ENCODE data around the gene MORN1.

MORN1 gene

DNA sequence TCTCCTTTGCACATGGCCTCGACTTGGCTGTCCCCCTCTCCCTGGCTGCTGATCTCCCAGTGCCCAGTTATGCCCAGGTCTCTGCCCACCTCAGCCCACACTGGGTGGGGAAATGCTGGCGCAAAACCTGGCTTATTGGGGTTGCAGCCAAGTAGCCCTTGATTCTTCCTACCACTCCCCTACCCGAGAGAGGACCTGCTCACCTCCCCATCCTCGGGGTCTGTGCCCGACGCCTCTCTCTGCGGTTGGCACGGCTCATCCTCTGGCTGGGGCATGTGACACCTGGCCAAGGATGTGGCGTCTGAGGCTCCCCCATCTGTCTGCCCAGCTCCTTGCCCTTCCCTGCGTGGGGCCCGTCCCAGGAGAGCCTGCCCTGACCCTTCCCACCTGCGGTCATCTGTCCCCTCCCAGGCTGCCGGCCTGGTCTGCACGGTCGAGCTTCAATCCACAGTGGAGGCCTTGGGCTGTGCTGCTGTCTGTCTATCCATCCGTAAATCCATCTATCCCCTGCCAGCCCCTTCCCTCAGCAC, 27.5 kb upstream of the MORN1 start:
- DNase-seq = no peak

GRCh38 chr1:2417833-2418225, 26.5 kb upstream of the MORN1 start:
- DNase-seq = no peak

DNA sequence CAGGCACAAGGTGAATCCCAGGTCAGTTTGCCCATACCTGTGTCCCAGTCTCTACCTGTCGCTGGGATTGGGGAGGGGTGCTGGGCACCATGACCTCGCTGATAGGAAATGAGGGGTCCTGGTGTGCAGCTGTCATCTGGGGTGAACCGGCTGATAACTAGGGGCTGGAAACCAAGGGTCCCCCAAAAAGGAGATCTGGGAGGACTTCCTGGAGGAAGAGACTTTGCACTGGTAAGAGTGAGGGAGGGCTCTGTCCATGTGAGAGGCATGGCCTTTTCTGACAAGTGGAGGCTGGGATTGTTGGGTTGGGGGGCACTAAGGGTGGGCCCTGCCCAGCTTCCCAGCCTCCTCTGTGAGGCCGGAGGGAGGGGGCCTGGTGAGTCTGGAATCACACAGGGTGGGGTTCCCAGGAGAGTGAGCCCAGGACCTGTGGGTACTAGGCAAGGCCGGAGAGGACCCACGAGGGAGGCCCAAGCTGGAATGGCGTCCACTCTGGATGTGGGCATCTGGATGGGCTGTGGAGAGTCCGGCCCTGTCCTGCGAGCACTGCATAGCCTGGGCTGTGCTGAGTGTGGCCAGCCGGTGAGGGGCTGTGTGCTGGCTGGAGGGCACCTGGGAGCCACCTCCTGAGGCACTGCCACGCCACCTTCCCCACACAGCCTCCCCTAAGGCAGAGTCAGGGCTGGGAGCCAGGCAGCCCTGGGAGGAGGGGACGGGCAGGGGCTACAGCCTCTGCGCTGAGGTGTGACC, 25.9 kb upstream of the MORN1 start:
- DNase-seq = no peak

DNA sequence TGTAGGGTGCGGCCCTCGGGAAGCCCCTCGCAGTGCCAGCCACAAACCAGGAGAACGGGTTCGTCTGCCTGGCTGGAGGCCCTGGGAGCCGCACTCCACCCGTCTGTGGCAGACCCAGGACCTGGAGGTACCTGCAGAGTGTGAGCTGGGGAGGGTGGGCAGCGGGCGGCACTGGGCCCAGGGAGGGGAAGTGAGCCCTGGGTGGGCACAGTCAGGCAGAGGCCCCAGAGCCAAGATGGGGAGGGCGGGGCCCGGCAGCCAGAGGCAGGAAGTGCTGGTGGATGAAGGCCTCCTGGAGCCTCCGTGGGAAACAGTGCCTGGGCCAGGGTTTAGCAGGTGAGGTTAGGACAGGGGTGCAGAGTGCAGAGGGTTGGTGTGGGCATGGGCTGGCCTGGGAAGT, 25.0 kb upstream of the MORN1 start:
- DNase-seq = no peak

DNA sequence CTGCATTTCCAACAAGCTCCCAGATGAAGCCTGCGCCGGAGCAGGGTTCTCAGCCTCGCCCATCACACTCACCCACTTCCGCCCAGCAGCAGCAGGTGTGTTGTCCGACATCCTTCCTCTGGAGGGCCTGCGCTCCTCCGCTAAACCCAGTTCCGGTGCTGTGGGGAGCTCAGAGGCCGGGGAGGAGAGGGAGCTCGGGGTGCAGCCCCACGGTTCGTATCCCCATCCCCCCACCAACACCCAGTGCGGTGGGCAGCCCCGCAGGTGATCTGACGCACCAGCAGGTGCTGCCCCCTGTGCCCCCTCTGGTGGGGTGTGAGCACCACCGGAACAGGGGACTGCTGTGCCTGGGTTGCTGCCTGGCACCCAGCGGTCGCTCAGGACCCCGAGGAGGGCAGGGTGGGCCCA, 24.5 kb upstream of the MORN1 start:
- DNase-seq = no peak

- no peak for DNase-seq
These were observed 24.0 kb upstream of the MORN1 start for GRCh38 chr1:2415337-2415736.

DNA sequence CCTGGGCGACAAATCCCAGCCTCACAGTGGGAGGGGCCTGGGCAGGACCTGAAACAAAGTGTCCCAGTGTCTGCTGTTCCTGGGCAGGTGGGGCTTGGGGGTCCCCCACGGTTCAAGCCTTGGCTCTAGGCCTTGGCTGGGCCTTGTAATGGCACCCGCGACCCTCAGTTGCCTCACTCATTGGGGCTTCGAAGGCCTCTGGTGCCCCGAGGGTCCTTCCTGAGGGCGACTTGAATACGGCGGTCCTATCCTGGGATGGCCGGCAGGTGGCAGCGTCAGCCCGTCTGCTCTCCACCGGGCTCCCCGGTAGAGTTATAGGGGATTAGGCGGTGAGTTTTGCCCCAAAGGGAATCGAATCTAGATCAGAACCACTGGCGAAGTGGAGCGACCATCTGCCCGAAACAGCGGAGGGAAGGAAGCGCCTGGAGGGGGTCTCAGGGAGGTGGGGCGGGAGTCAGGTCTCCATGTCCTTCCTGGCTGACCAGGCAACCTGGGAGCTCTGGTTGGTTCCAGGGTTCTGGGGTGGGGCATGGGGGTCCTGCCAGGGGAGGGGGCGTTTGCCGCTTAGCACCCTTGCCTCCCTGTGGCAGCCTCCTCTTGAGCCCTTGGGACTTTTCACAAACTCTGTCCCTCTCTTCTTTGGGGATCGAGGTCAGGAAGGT, 23.1 kb upstream of the MORN1 start:
- peak; percentile 75 to 77 for DNase-seq

DNA sequence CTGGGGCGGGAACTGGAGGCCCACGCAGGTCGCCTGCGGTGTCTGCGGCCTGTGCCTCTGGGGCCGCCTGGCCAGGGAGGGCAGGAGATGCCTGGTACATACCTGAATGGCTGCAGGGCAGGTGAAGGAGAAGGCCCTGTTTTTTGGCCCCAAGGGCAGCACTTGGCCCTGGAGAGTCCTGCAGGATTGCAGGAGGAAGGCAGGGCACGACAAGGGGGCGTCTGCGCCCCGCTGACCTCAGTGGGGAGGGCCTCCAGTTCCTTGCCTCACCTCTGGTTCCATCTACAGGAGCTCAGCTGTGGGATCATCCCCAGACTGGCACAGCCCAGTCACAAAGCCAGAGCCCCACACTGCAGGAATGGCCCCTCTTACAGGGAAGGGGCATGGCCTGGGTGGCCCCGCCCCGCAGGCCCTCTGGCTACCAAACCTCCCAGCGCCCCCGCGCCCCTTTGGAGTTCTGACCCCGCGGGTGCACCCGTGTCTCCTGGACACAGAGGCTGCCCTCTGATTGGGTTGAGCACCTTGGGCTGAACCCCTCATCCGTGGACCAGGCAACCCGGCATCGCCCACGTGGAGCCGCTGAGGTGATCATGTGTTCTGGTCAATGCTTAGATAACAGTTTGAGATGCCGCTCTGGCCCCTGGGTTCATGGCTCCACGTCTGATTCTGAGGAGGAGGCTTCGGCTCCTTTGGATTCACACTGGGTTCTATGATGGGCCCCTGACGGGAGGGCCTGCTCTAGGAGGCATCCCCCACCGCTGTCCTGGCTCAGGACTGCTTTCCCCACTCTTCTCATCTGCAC, 22.3 kb upstream of the MORN1 start:
- no peak for DNase-seq

DNA sequence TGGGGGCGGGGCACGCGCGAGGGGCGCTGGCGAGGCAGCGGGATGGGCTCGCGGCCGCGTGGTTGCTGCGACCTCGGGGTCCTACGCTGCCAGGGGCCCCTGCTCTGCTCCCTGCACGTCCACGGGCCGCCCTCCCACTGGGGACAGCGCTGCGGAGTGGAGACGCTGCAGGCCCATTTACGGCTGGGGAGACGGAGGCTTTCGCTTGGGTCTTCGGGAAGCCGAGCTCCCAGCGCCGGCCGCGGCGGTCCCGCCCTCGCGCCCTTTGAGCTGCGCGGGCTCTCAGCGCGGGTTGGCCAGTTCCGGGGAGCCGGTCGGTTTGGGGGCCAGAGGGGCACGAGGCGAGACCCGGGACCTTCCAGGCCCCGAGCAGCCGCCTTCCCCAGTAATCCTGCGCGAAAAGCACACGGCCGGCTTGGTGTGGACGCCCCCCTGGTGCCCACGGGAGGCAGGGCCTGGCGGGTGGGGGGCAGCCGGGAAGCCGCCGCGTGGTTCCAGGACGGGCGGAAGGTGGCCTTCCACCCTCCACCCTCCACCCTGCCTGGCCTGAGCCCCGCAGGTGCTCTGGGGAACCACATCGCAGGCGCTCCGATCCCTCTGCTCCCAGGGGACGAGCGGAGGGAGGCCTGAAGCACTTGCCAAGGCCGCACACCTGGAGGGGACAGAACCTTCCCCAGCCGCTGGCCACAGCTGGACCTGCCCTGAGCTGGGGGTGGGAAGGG, 21.6 kb upstream of the MORN1 start:
- DNase-seq = no peak

DNA sequence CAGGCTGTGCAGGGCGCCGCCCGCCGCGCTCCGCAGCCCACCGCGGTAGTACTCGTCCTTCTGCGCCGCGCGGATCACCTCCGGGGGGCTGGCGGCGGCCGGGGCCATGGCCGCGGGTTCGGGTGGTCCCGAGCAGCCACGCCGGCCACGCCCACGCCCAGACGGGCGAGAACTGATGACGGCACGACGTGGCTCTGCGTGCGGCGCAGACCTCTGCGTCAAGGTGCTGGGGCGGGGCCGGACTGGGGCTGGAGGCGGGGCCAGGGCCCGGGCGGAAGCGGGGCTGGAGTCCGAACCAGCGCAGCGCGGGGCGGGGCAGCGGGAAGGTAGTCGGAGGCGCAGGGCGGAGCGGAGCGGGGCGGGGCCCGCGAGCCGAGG, 21.0 kb upstream of the MORN1 start, which contains the start of gene PEX10:
PEX10 (minus strand) TSS at position 170 of the 378 bp plus-strand sequence; CDS start at position 108, 62 bp downstream.
- peak; percentile 98 to 100 for DNase-seq

DNA sequence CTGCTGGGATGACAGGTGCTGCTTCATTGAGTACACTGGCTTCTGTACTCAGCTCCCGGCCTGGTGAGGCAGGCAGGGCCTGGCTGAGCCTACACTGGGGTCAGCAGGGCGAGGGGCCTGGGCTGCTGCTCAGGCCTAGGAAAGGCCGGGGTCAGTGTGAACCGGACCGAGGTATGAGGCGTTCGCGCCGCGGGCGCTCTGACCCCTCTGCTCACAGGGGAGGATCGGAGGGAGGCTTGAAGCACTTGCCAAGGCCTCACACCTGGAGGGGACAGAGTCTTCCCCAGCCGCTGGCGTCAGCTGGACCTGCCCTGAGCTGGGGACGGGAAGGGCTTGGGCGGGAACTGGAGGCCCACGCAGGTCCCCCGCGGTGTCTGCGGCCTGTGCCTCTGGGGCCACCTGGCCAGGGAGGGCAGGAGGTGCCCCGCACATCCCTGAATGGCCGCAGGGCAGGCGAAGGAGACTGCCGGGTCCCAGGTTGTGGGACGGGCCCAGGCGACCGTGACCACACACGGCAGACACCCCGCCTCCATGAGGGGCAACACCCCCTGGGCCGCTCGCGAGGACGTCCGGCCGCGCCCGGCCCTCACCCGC, 20.5 kb upstream of the MORN1 start:
- DNase-seq = no peak

GRCh38 chr1:2409745-2410144, 18.4 kb upstream of the MORN1 start:
- DNase-seq = no peak

GRCh38 chr1:2408859-2409276, 17.5 kb upstream of the MORN1 start:
- DNase-seq = no peak

- DNase-seq = no peak
These were observed 17.1 kb upstream of the MORN1 start for GRCh38 chr1:2408456-2408855.

GRCh38 chr1:2407991-2408275, 16.6 kb upstream of the MORN1 start:
- no peak for DNase-seq

- no peak for DNase-seq
These were observed 16.0 kb upstream of the MORN1 start for GRCh38 chr1:2407166-2407990.

- DNase-seq = no peak
These were observed 15.2 kb upstream of the MORN1 start for GRCh38 chr1:2406451-2407041.

- no peak for DNase-seq
These were observed 14.4 kb upstream of the MORN1 start for GRCh38 chr1:2405588-2406295.

GRCh38 chr1:2404890-2405511, 13.6 kb upstream of the MORN1 start:
- no peak for DNase-seq
